Smooth muscle cell (in vitro differentiated cells): ENCODE data around the gene GPRC5A. TPM values are rescaled to one million over a fixed set of nuclear protein-coding genes. Genes with fewer than 3 reads are reported as not detected.
A peak's percentile ranks its signal among the peaks of the same experiment; 100 is the strongest.
"Not testable (repeated sequence)": the region's sequence is repeated elsewhere in the genome, so short reads cannot be mapped to it uniquely, and the experiment has no call there.

Source experiments
- DNase-seq: peaks from one replicate; lab custom pipeline; 2025; ENCODE audit not compliant: unreplicated experiment; lab: John Stamatoyannopoulos, UW
- H2AFZ ChIP-seq: fragments of 200-600 bp; sonication (generic); 2 replicates; pipeline ENCODE4 v1.6.0; 2016; ENCODE audit warnings: antibody characterized with exemption, low read depth, mild to moderate bottlenecking
- H3F3A ChIP-seq: fragments of 200-600 bp; sonication (generic); 2 replicates; pipeline ENCODE4 v1.6.0; 2017; ENCODE audit warnings: antibody characterized with exemption, low read depth
- H3K27ac ChIP-seq: fragments of 200-600 bp; sonication (generic); 2 replicates; pipeline ENCODE4 v1.5.1; 2016; ENCODE audit warnings: low read depth, mild to moderate bottlenecking
- H3K27me3 ChIP-seq: fragments of 200-600 bp; sonication (generic); 2 replicates; pipeline ENCODE4 v1.6.1; 2016; ENCODE audit warnings: low read depth, mild to moderate bottlenecking
- H3K36me3 ChIP-seq: fragments of 200-600 bp; sonication (generic); 2 replicates; pipeline ENCODE4 v1.5.1; 2016; ENCODE audit warnings: low read depth
- H3K4me1 ChIP-seq: fragments of 200-600 bp; sonication (generic); 2 replicates; pipeline ENCODE4 v1.5.1; 2016; ENCODE audit warnings: low read depth
- H3K4me2 ChIP-seq: fragments of 200-600 bp; sonication (generic); 2 replicates; pipeline ENCODE4 v1.6.0; 2016; ENCODE audit warnings: mild to moderate bottlenecking
- H3K4me3 ChIP-seq: fragments of 200-600 bp; sonication (generic); 2 replicates; pipeline ENCODE4 v1.5.1; 2016; ENCODE audit warnings: mild to moderate bottlenecking
- H3K79me2 ChIP-seq: fragments of 200-600 bp; sonication (generic); 2 replicates; pipeline ENCODE4 v1.6.0; 2016; ENCODE audit warnings: low read depth, mild to moderate bottlenecking
- H3K9ac ChIP-seq: fragments of 200-600 bp; sonication (generic); 2 replicates; pipeline ENCODE4 v1.6.0; 2016; ENCODE audit warnings: low read depth
- H3K9me3 ChIP-seq: fragments of 200-600 bp; sonication (generic); replicated peaks from 2 replicates; pipeline ENCODE4 v1.5.1; 2016; ENCODE audit warnings: low read depth
- H4K20me1 ChIP-seq: fragments of 200-600 bp; sonication (generic); 2 replicates; pipeline ENCODE4 v1.6.0; 2016; ENCODE audit warnings: low read depth
- CTCF ChIP-seq: fragments of 200-600 bp; sonication (generic); IDR thresholded peaks from 2 replicates; pipeline ENCODE4 v1.5.1; 2017; ENCODE audit warnings: borderline replicate concordance, mild to moderate bottlenecking, antibody characterized with exemption; ENCODE audit not compliant: insufficient read depth, poor library complexity, severe bottlenecking
- WGBS: methylation state at CpG from one replicate; pipeline ENCODE4 v1.1.7; 2016; ENCODE audit warnings: low lambda C conversion rate; 5-methylcytosine and 5-hydroxymethylcytosine counted together
- polyA plus RNA-seq: library from polyadenylated mRNA; unstranded; fragments of >200 nt; fragmentation: Nextera tagmentation; extraction: Ambion mirVana; gene quantifications from 2 replicates; pipeline ENCODE4 v1.2.1, GENCODE V29; 2016
- total RNA-seq: library from RNA; depleted of rRNA; stranded (reverse); fragments of >200 nt; gene quantifications from 2 replicates; pipeline ENCODE4 v1.2.3, GENCODE V29; 2014

Gene GPRC5A, protein sequence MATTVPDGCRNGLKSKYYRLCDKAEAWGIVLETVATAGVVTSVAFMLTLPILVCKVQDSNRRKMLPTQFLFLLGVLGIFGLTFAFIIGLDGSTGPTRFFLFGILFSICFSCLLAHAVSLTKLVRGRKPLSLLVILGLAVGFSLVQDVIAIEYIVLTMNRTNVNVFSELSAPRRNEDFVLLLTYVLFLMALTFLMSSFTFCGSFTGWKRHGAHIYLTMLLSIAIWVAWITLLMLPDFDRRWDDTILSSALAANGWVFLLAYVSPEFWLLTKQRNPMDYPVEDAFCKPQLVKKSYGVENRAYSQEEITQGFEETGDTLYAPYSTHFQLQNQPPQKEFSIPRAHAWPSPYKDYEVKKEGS
- total RNA-seq (39.2 and 47.5 TPM in 2 replicates), polyA plus RNA-seq (13.6 and 79.1 TPM in 2 replicates)

GRCh38 chr12:12891080-12891880, at the start of gene GPRC5A:
Gene GPRC5A (plus strand): TSS chr12:12891562. CDS start chr12:12908250, 16,688 bp downstream.
- Histone ChIP-seq H2AFZ (peak within 1 kb of the TSS; percentile 9), H3F3A (no peaks in the 10 kb centered on the region), H3K9ac (peak within 1 kb of the TSS; percentile 83), H3K79me2 (peaks cover 14% of the 10 kb centered on the region), H4K20me1 (no peaks in the 10 kb centered on the region), H3K27ac (peak within 1 kb of the TSS; percentile 85), H3K4me2 (peak within 1 kb of the TSS; percentile 81), H3K4me1 (peaks cover 8% of the 10 kb centered on the region), H3K36me3 (no peaks in the 10 kb centered on the region), H3K9me3 (no peaks in the 10 kb centered on the region), H3K4me3 (peak within 1 kb of the TSS; percentile 66), H3K27me3 (no peaks in the 10 kb centered on the region)
- no peak for TF ChIP-seq CTCF
- under 1% methylated on average over 43 of the region's 50 CpGs for WGBS
- peak; percentile 47 for DNase-seq

DNA sequence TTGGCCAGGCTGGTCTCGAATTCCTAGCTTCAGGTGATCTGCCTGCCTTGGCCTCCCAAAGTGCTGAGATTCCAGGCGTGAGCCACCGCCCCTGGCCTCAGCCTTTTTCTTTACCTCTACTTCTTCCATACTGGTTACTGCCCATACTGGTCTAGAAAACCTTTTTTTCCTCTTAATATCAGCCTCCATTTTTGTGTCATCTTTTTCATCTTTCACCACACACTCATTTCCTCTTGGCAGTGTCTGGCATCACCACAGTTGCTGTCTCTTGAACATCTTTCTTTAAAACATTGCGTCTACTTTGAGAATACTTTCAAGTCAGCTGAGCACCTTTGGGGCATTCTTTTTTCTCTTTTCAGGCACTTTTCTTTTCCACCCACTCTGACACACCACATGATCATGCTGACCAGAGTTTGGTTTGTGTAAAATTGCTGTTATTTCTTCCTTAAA, 45.5 kb upstream of the GPRC5A start:
- no peak for TF ChIP-seq CTCF
- 87% methylated on average over 4 of the region's 4 CpGs for WGBS
- H3K4me3 ChIP-seq, result no peak overlapping the region

GRCh38 chr12:12846780-12847179, 44.6 kb upstream of the GPRC5A start:
- H3K36me3 ChIP-seq, H4K20me1 ChIP-seq, H3K4me1 ChIP-seq, H2AFZ ChIP-seq, DNase-seq, H3K27ac ChIP-seq, H3F3A ChIP-seq, H3K9me3 ChIP-seq, H3K4me3 ChIP-seq, H3K4me2 ChIP-seq, H3K9ac ChIP-seq, H3K27me3 ChIP-seq, H3K79me2 ChIP-seq: not testable (repeated sequence)
- 100% methylated on average over 3 of the region's 3 CpGs for WGBS

More for the DNA sequence above, 45.5 kb upstream of the GPRC5A start:
- H3K9ac ChIP-seq, result no peak overlapping the region
- no peaks in the 10 kb centered on the region for H3K4me1 ChIP-seq
- no peaks in the 10 kb centered on the region for H3K9me3 ChIP-seq
- H3K36me3 ChIP-seq, result no peaks in the 10 kb centered on the region
- no peaks in the 10 kb centered on the region for H3K79me2 ChIP-seq
- no peak overlapping the region for H2AFZ ChIP-seq
- no peak overlapping the region for H3K4me2 ChIP-seq
- no peaks in the 10 kb centered on the region for H3F3A ChIP-seq
- DNase-seq, result no peak
- no peaks in the 10 kb centered on the region for H4K20me1 ChIP-seq
- H3K27me3 ChIP-seq, result no peaks in the 10 kb centered on the region
- no peak overlapping the region for H3K27ac ChIP-seq

- H3K79me2 ChIP-seq, result no peaks in the 10 kb centered on the region
- H3K36me3 ChIP-seq, result no peaks in the 10 kb centered on the region
- H4K20me1 ChIP-seq, result no peaks in the 10 kb centered on the region
- no peak overlapping the region for H3K4me2 ChIP-seq
- no peaks in the 10 kb centered on the region for H3K9me3 ChIP-seq
- H3K9ac ChIP-seq, result no peak overlapping the region
- no peak for TF ChIP-seq CTCF
- H3F3A ChIP-seq, result no peaks in the 10 kb centered on the region
- no peak overlapping the region for H3K27ac ChIP-seq
- H3K4me3 ChIP-seq, result no peak overlapping the region
- 64% methylated on average over 3 of the region's 3 CpGs for WGBS
- DNase-seq, result no peak
- no peaks in the 10 kb centered on the region for H3K4me1 ChIP-seq
- no peaks in the 10 kb centered on the region for H3K27me3 ChIP-seq
- H2AFZ ChIP-seq, result no peak overlapping the region
Measured at GRCh38 chr12:12853435-12853834, 37.9 kb upstream of the GPRC5A start.
